K562 (cell line): Measurements from ENCODE around the gene KRT36. TPM values are rescaled to one million over a fixed set of nuclear protein-coding genes. Genes with fewer than 3 reads are reported as not detected.

Source experiments
- ATAC-seq: fragments of 200-7000 bp; cut with Tn5 transposase; 3 replicates; pipeline ENCODE4 v1.9.1; 2020; ENCODE audit warnings: moderate library complexity
- Bru-seq: library from RNA; stranded (reverse); fragments of 400-500 nt; gene quantifications from one replicate; lab custom pipeline; 2021; lab: Mats Ljungman, UMichigan
- BruChase-seq, 2 experiments: library from RNA; stranded (reverse); fragments of 400-500 nt; gene quantifications; one replicate each; lab custom pipeline; 2021; lab: Mats Ljungman, UMichigan
- BruUV-seq: library from RNA; stranded (reverse); fragments of 400-500 nt; replicated peaks from 2 replicates; lab custom pipeline; 2021; lab: Mats Ljungman, UMichigan
- CTCF ChIA-PET: fragments of 300-600 bp; formaldehyde crosslinking; extraction: SDS; loops from one replicate; lab custom pipeline; 2021; ENCODE audit warnings: low intra/inter-chr PET ratio; lab: Yijun Ruan, JAX
- POLR2A ChIA-PET: fragments of 300-600, 350-650 bp; sonication (Branson Sonifier 250); formaldehyde crosslinking; extraction: SDS; loops from one replicate; lab custom pipeline; 2021; ENCODE audit warnings: antibody characterized with exemption, inconsistent platforms; lab: Yijun Ruan, JAX
- DNase-seq, 4 experiments: peaks; one replicate each; pipeline versions ENCODE4 v3.0.0 to v3.0.0-alpha.2; 2011 to 2018; ENCODE audit warnings: low spot score in 3 of 4, mixed read lengths in 3 of 4; ENCODE audit errors: extremely low read depth in 1 of 4
- FAIRE-seq: peaks from 2 replicates; lab custom pipeline; 2011; peaks lifted over from hg19 to GRCh38; lab: Jason Lieb, UNC
- H2AFZ ChIP-seq: 2 replicates; pipeline ENCODE4 v1.6.0; 2011; ENCODE audit warnings: low read depth, low read length, control low read depth, inconsistent platforms
- H3K27ac ChIP-seq: fragments of 200-600 bp; 3 replicates; pipeline ENCODE4 v1.8.0; 2011; ENCODE audit warnings: low read depth, mild to moderate bottlenecking, control low read depth, inconsistent platforms, low read length, moderate library complexity, mixed read lengths; ENCODE audit errors: extremely low read depth
- H3K27me3 ChIP-seq, 2 experiments: fragments of 300-600 bp in 1 of 2; 2 replicates in 1 of 2; 3 replicates in 1 of 2; pipeline versions ENCODE4 v1.6.0 to v1.8.0; 2011; ENCODE audit warnings: inconsistent platforms in 2 of 2, low read length in 2 of 2, mild to moderate bottlenecking in 1 of 2, mixed read lengths in 1 of 2, moderate library complexity in 1 of 2; ENCODE audit not compliant: control insufficient read depth in 2 of 2, insufficient read depth in 2 of 2
- H3K36me3 ChIP-seq: fragments of 300-600 bp; 3 replicates; pipeline ENCODE4 v1.8.0; 2011; ENCODE audit warnings: mild to moderate bottlenecking, low read length, inconsistent platforms; ENCODE audit not compliant: control insufficient read depth, insufficient read depth
- H3K4me1 ChIP-seq, 2 experiments: fragments of 200-600 bp in 1 of 2; replicated peaks in 1 of 2; 2 replicates in 1 of 2; 3 replicates in 1 of 2; pipeline versions ENCODE4 v1.5.1 to v1.8.0; 2011; ENCODE audit warnings: inconsistent platforms in 2 of 2, low read length in 2 of 2, mild to moderate bottlenecking in 1 of 2, mixed read lengths in 1 of 2, moderate library complexity in 1 of 2; ENCODE audit not compliant: control insufficient read depth in 2 of 2, insufficient read depth in 2 of 2
- H3K4me2 ChIP-seq: 2 replicates; pipeline ENCODE4 v1.6.1; 2011; ENCODE audit warnings: low read length, control low read depth, inconsistent platforms, mixed read lengths; ENCODE audit not compliant: insufficient read depth
- H3K4me3 ChIP-seq: fragments of 200-600 bp; sonication (generic), shearing (Covaris generic); 2 replicates; pipeline ENCODE4 v1.5.1; 2016; ENCODE audit warnings: control low read depth, inconsistent platforms
- H3K79me2 ChIP-seq: fragments of 200-600 bp; 3 replicates; pipeline ENCODE4 v1.8.0; 2011; ENCODE audit warnings: low read length, inconsistent platforms; ENCODE audit not compliant: control insufficient read depth, insufficient read depth
- H3K9ac ChIP-seq, 2 experiments: 2 replicates each; pipeline versions ENCODE4 v1.6.0 to v1.6.1; 2011; ENCODE audit warnings: low read depth in 2 of 2, low read length in 2 of 2, control low read depth in 1 of 2, inconsistent platforms in 1 of 2, mild to moderate bottlenecking in 1 of 2, mixed read lengths in 1 of 2; ENCODE audit not compliant: insufficient read depth in 1 of 2
- H3K9me1 ChIP-seq: one replicate; pipeline ENCODE4 v1.6.0; 2011; ENCODE audit warnings: inconsistent platforms, mild to moderate bottlenecking, low read length, moderate library complexity; ENCODE audit not compliant: control insufficient read depth, insufficient read depth
- H3K9me3 ChIP-seq: replicated peaks from 2 replicates; pipeline ENCODE4 v1.5.1; 2011; ENCODE audit warnings: low read depth, low read length, inconsistent platforms; ENCODE audit not compliant: control insufficient read depth, insufficient read depth
- H4K20me1 ChIP-seq: replicated peaks from 2 replicates; pipeline ENCODE4 v1.6.1; 2011; ENCODE audit warnings: low read length, inconsistent platforms, mixed read lengths; ENCODE audit not compliant: control insufficient read depth, insufficient read depth
- TCFL5 ChIP-seq: fragments of 250-450 bp; sonication (Bioruptor Pico); conservative IDR thresholded peaks from 2 replicates; pipeline ENCODE4 v1.6.1; 2021; ENCODE audit warnings: mild to moderate bottlenecking, moderate library complexity, matching md5 sums
- TFAM ChIP-seq: fragments of 250-450 bp; sonication (Bioruptor Pico); conservative IDR thresholded peaks from 2 replicates; pipeline ENCODE4 v1.5.0; 2021; ENCODE audit warnings: mild to moderate bottlenecking, moderate library complexity
- TSC22D4 ChIP-seq: fragments of 450-650 bp; IDR thresholded peaks from 2 replicates; pipeline ENCODE4 v1.6.1; 2016; ENCODE audit warnings: missing genetic modification characterization, missing biosample characterization, control low read depth
- ZBTB9 ChIP-seq: fragments of 450-650 bp; formaldehyde crosslinking; IDR thresholded peaks from 2 replicates; pipeline ENCODE4 v1.4.0; 2020; ENCODE audit warnings: mild to moderate bottlenecking, moderate library complexity
- ZNF121 ChIP-seq: sonication (generic); formaldehyde crosslinking; conservative IDR thresholded peaks from 2 replicates; pipeline ENCODE4 v1.8.0; 2022; ENCODE audit warnings: missing genetic modification reagents
- WGBS: fragments of 100-300 bp; shearing (Covaris generic); methylation state at CpG from one replicate; pipeline ENCODE4 v1.1.6; 2016; ENCODE audit warnings: low coverage, mixed read lengths; ENCODE audit not compliant: insufficient coverage; ENCODE audit errors: missing lambda C conversion rate; 5-methylcytosine and 5-hydroxymethylcytosine counted together
- in situ Hi-C: fragments of 300-500 bp; cut with MboI; formaldehyde crosslinking; loops from 4 replicates; pipeline ENCODE4 v1.15.0; 2018; ENCODE audit warnings: inconsistent platforms, mixed read lengths
- intact Hi-C: fragments of 100-400 bp; cut with micrococcal nuclease; formaldehyde crosslinking; loops from 2 replicates; pipeline ENCODE4 v1.14.2; 2022
- long read RNA-seq, 3 experiments: library from polyadenylated mRNA in 2 of 3; library from RNA in 1 of 3; unstranded in 2 of 3; stranded (forward) in 1 of 3; transcript quantifications; one replicate each; pipeline ENCODE4 v2.0.0, GENCODE V29; 2019 to 2022
- polyA minus RNA-seq, 3 experiments: library from RNA; depleted of rRNA, polyadenylated mRNA; stranded (reverse); fragments of >200 nt; gene quantifications; 2 replicates each; pipeline ENCODE4 v1.2.3, GENCODE V29; 2011
- polyA plus RNA-seq, 8 experiments: library from polyadenylated mRNA; depleted of rRNA in 4 of 8; stranded (reverse) in 5 of 8; unstranded in 3 of 8; fragments of >200 nt; fragmentation: Nextera tagmentation in 2 of 8; fragmentation: Illumina TruSeq in 1 of 8; extraction: Ambion mirVana in 2 of 8; extraction: Trizol in 1 of 8; gene quantifications; 2 replicates each; pipeline versions ENCODE4 v1.2.1 to v1.2.3, GENCODE V29; 2011 to 2014; ENCODE audit warnings: inconsistent platforms in 1 of 8, missing spikeins in 1 of 8
- total RNA-seq, 7 experiments: library from RNA; depleted of rRNA in 6 of 7; stranded (reverse); fragments of >200 nt in 6 of 7; fragmentation: Illumina TruSeq in 2 of 7; extraction: Trizol in 2 of 7; gene quantifications; 2 replicates each; pipeline versions ENCODE4 v1.2.1 to v1.2.3, GENCODE V29; 2011 to 2021; ENCODE audit warnings: low replicate concordance in 1 of 7
- TF ChIP-seq, protein P1 (sequence below): fragments of 250-450 bp; sonication (Bioruptor Pico); IDR thresholded peaks from 2 replicates; pipeline ENCODE4 v1.5.0; 2020; ENCODE audit warnings: mild to moderate bottlenecking

KRT36 gene
- total RNA-seq (2011; cell fraction: chromatin; rRNA removed; ENCODE audit: low replicate concordance), result not detected in 2 replicates
- total RNA-seq (2011; cell fraction: nucleolus; rRNA removed), result not detected in 2 replicates
- total RNA-seq (2011; cell fraction: nucleoplasm; rRNA removed), result not detected in 2 replicates
- total RNA-seq (2014; rRNA removed) (not detected in 2 replicates), total RNA-seq (2014; rRNA removed; fragmentation: Illumina TruSeq; extraction: Trizol) (not detected in 2 replicates), total RNA-seq (2015; rRNA removed; fragmentation: Illumina TruSeq; extraction: Trizol) (not detected in 2 replicates), total RNA-seq (2021) (not detected in 2 replicates), polyA plus RNA-seq (2011; rRNA removed) (0.04 TPM in 2 replicates), polyA plus RNA-seq (2014; fragmentation: Illumina TruSeq; extraction: Trizol) (not detected in 2 replicates), polyA plus RNA-seq (2014; fragmentation: Nextera tagmentation; extraction: Ambion mirVana) (not detected), polyA plus RNA-seq (2014; rRNA removed) (not detected in 2 replicates), polyA minus RNA-seq (2011; rRNA and poly(A)+ RNA removed) (not detected in 2 replicates), Bru-seq, nascent RNA (percentile 21 among the genes with signal in this experiment), BruChase-seq, experiment 1, labeled RNA remaining after a 2-hour chase (not detected), BruChase-seq, experiment 2, labeled RNA remaining after a 6-hour chase (percentile 12 among the genes with signal in this experiment)
- 0.03 and 0.06 TPM in 2 replicates for polyA plus RNA-seq (2011; cell fraction: cytosol; rRNA removed)
- 0.20 TPM in 1 of 2 replicates, not detected in the other for polyA plus RNA-seq (2011; cell fraction: nucleus; rRNA removed)
- polyA plus RNA-seq (2012), result not detected in 2 replicates
- not detected in 2 replicates for polyA minus RNA-seq (2011; cell fraction: cytosol; rRNA and poly(A)+ RNA removed)
- not detected in 2 replicates for polyA minus RNA-seq (2011; cell fraction: nucleus; rRNA and poly(A)+ RNA removed)
- long read RNA-seq, experiment 1, result 0 reads
- long read RNA-seq, experiment 2, partial matches to known transcripts, result 0 of 1 reads
- long read RNA-seq, experiment 2, other reads (novel, unspliced or antisense), result 1 of 1 reads
- long read RNA-seq, experiment 3, result 0 reads

DNA sequence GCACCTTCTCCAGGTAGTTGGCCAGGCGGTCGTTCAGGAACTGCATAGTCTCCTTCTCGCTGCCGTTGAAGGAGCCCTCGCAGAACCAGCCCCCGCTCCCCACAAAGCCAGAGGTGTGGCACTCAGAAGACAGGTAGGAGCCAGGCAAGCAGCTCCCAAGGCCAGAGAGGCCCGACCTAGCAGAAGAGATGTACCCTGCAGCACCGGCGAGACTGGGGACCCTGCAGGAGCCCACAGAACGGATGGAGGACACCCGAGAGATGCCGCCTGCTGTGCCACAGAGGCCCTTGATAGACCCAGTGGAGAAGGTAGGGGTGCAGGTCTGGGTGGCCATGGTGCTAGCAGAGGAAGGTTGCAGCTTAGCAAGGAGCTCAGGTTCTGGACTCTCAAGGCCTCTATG lies at the start of gene KRT36:
Gene KRT36 (minus strand): TSS at position 380 of the 400 bp plus-strand sequence. CDS start 46 bp downstream, at position 334.
- H3K4me3 ChIP-seq, result no peak within 1 kb of the TSS
- no peaks in the 10 kb centered on the region for H3K79me2 ChIP-seq
- peaks cover 2% of the 10 kb centered on the region for H4K20me1 ChIP-seq
- FAIRE-seq, result no peak
- no peak for DNase-seq
- peaks cover 4 to 20% of the 10 kb centered on the region in 2 experiments; a peak in 2 of 5 replicates for H3K27me3 ChIP-seq
- ChIA-PET POLR2A (interaction anchor here (1.0 to 2.6 kb wide), 3 partner anchors 8 to 60 kb away, joined by 5 to 9 read pairs (median 6); no protein-coding TSS in a partner anchor), CTCF (no interaction called here)
- no peak within 1 kb of the TSS for H3K4me2 ChIP-seq
- H3K9ac ChIP-seq, result no peak within 1 kb of the TSS; a peak in 1 of 4 replicates
- 19% methylated on average over 12 of the region's 12 CpGs for WGBS
- H3K9me3 ChIP-seq, result no peaks in the 10 kb centered on the region
- in situ Hi-C loops, result loop anchor here (5.0 kb wide), 1 partner anchor 58 kb away; no protein-coding TSS in a partner anchor
- no TSS peak for BruUV-seq
- ATAC-seq, result no peak
- TF ChIP-seq TSC22D4 (tag), result no peak
- TF ChIP-seq ZBTB9 (CRISPR knock-in tag), result no peak
- TF ChIP-seq ZNF121 (CRISPR knock-in tag), result no peak
- TF ChIP-seq, protein P1, sequence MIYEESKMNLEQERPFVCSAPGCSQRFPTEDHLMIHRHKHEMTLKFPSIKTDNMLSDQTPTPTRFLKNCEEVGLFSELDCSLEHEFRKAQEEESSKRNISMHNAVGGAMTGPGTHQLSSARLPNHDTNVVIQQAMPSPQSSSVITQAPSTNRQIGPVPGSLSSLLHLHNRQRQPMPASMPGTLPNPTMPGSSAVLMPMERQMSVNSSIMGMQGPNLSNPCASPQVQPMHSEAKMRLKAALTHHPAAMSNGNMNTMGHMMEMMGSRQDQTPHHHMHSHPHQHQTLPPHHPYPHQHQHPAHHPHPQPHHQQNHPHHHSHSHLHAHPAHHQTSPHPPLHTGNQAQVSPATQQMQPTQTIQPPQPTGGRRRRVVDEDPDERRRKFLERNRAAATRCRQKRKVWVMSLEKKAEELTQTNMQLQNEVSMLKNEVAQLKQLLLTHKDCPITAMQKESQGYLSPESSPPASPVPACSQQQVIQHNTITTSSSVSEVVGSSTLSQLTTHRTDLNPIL, result no peak
- TF ChIP-seq TCFL5, result no peak
- no peak for TF ChIP-seq TFAM (CRISPR knock-in tag)
- no peak within 1 kb of the TSS for H3K27ac ChIP-seq
- no peaks in the 10 kb centered on the region for H3K36me3 ChIP-seq
- intact Hi-C loops, result loop anchor here (10.0 kb wide), 1 partner anchor 175 kb away; no protein-coding TSS in a partner anchor
- H2AFZ ChIP-seq, result no peak within 1 kb of the TSS
- H3K9me1 ChIP-seq, result no peaks in the 10 kb centered on the region
- H3K4me1 ChIP-seq, result peaks cover under 1 to 14% of the 10 kb centered on the region in 2 experiments; a peak in 4 of 5 replicates
